SU-DHL-6 (cell line): ENCODE measurements around the gene ABCA6.

Source experiments
- H2AFZ ChIP-seq: fragments of 200-600 bp; sonication (generic); 2 replicates; pipeline ENCODE4 v1.6.1; 2014; ENCODE audit warnings: low read depth, mild to moderate bottlenecking, moderate library complexity, mixed read lengths, antibody characterized with exemption, low read length; ENCODE audit not compliant: severe bottlenecking
- H3F3A ChIP-seq: fragments of 200-600 bp; shearing (Covaris generic); 2 replicates; pipeline ENCODE4 v1.6.0; 2016; ENCODE audit warnings: antibody characterized with exemption, mild to moderate bottlenecking; ENCODE audit not compliant: insufficient read depth
- H3K27ac ChIP-seq: fragments of 200-600 bp; sonication (generic); 2 replicates; pipeline ENCODE4 v1.5.1; 2016; ENCODE audit warnings: low read depth, mild to moderate bottlenecking, low read length, moderate library complexity, mixed read lengths
- H3K27me3 ChIP-seq: fragments of 200-600 bp; sonication (generic), shearing (Covaris generic); 2 replicates; pipeline ENCODE4 v1.6.0; 2014; ENCODE audit warnings: mild to moderate bottlenecking, low read length
- H3K36me3 ChIP-seq: fragments of 200-600 bp; sonication (generic); 2 replicates; pipeline ENCODE4 v1.6.1; 2014; ENCODE audit warnings: mild to moderate bottlenecking, low read length, mixed read lengths
- H3K4me2 ChIP-seq: fragments of 300-600, 200-600 bp; shearing (Covaris generic), sonication (generic); 2 replicates; pipeline ENCODE4 v1.6.0; 2014; ENCODE audit warnings: low read length, low read depth, mild to moderate bottlenecking; ENCODE audit not compliant: poor library complexity, severe bottlenecking
- H3K4me3 ChIP-seq: fragments of 200-600 bp; sonication (generic); 2 replicates; pipeline ENCODE4 v1.5.1; 2014; ENCODE audit warnings: antibody characterized with exemption, low read length, mild to moderate bottlenecking, mixed read lengths; ENCODE audit not compliant: insufficient read depth, poor library complexity, severe bottlenecking
- H3K79me2 ChIP-seq: fragments of 200-600 bp; sonication (generic); 2 replicates; pipeline ENCODE4 v1.6.1; 2014; ENCODE audit warnings: mild to moderate bottlenecking, low read length, moderate library complexity; ENCODE audit not compliant: insufficient read depth
- H3K9ac ChIP-seq: fragments of 200-600 bp; sonication (generic); 2 replicates; pipeline ENCODE4 v1.7.0; 2014; ENCODE audit warnings: mild to moderate bottlenecking, low read length
- H3K9me2 ChIP-seq: fragments of 200-600 bp; sonication (generic); replicated peaks from 2 replicates; pipeline ENCODE4 v1.6.1; 2014; ENCODE audit warnings: low read length; ENCODE audit not compliant: insufficient read depth
- H3K9me3 ChIP-seq: fragments of 200-600 bp; sonication (generic); 2 replicates; pipeline ENCODE4 v1.6.1; 2014; ENCODE audit warnings: low read length, mixed read lengths; ENCODE audit not compliant: insufficient read depth
- H4K20me1 ChIP-seq: fragments of 200-600 bp; sonication (generic); 2 replicates; pipeline ENCODE4 v1.6.1; 2014; ENCODE audit warnings: low read depth, mild to moderate bottlenecking, antibody characterized with exemption, low read length, moderate library complexity, mixed read lengths
- CTCF ChIP-seq: fragments of 200-600 bp; sonication (generic); IDR thresholded peaks from one replicate; pipeline ENCODE4 v1.5.1; 2017; ENCODE audit warnings: antibody characterized with exemption, mild to moderate bottlenecking, low read length, moderate library complexity; ENCODE audit not compliant: insufficient read depth, poor library complexity, severe bottlenecking
- EZH2phosphoT487 ChIP-seq: fragments of 200-600 bp; sonication (generic), shearing (Covaris generic); conservative IDR thresholded peaks from 2 replicates; pipeline ENCODE4 v1.6.1; 2018; ENCODE audit warnings: mild to moderate bottlenecking, antibody characterized with exemption, low read length, moderate library complexity, mixed read lengths

ABCA6 gene

GRCh38 chr17:69111794-69112193 is 29.9 kb downstream of the ABCA6 start:
- Histone ChIP-seq H4K20me1 (no peaks in the 10 kb centered on the region), H3K27me3 (no peaks in the 10 kb centered on the region), H2AFZ (no peak overlapping the region), H3K36me3 (no peaks in the 10 kb centered on the region), H3F3A (no peaks in the 10 kb centered on the region), H3K4me3 (no peak overlapping the region), H3K27ac (no peak overlapping the region), H3K9me3 (no peaks in the 10 kb centered on the region), H3K79me2 (no peaks in the 10 kb centered on the region), H3K9ac (no peak overlapping the region), H3K4me2 (no peak overlapping the region), H3K9me2 (no peaks in the 10 kb centered on the region)
- TF ChIP-seq CTCF, result no peak
- TF ChIP-seq EZH2phosphoT487, result no peak

GRCh38 chr17:69105907-69106730 is 35.6 kb downstream of the ABCA6 start:
- TF ChIP-seq CTCF (no peak), EZH2phosphoT487 (no peak)
- no peaks in the 10 kb centered on the region for H3K36me3 ChIP-seq
- no peaks in the 10 kb centered on the region for H3F3A ChIP-seq
- H3K4me2 ChIP-seq, result no peak overlapping the region
- no peaks in the 10 kb centered on the region for H3K79me2 ChIP-seq
- H3K9me2 ChIP-seq, result no peaks in the 10 kb centered on the region
- H2AFZ ChIP-seq, result no peak overlapping the region
- no peaks in the 10 kb centered on the region for H3K27me3 ChIP-seq
- H3K4me3 ChIP-seq, result no peak overlapping the region
- H3K27ac ChIP-seq, result no peak overlapping the region
- no peaks in the 10 kb centered on the region for H3K9me3 ChIP-seq
- H3K9ac ChIP-seq, result no peak overlapping the region
- H4K20me1 ChIP-seq, result no peaks in the 10 kb centered on the region

GRCh38 chr17:69103557-69104233 is 38.0 kb downstream of the ABCA6 start:
- no peaks in the 10 kb centered on the region for H3K9me3 ChIP-seq
- no peaks in the 10 kb centered on the region for H3K79me2 ChIP-seq
- no peak overlapping the region for H3K4me3 ChIP-seq
- TF ChIP-seq CTCF, result no peak
- H3K4me2 ChIP-seq, result no peak overlapping the region
- no peaks in the 10 kb centered on the region for H3K27me3 ChIP-seq
- no peaks in the 10 kb centered on the region for H4K20me1 ChIP-seq
- no peak overlapping the region for H3K9ac ChIP-seq
- no peaks in the 10 kb centered on the region for H3K36me3 ChIP-seq
- H2AFZ ChIP-seq, result no peak overlapping the region
- H3K27ac ChIP-seq, result no peak overlapping the region
- no peaks in the 10 kb centered on the region for H3K9me2 ChIP-seq
- H3F3A ChIP-seq, result no peaks in the 10 kb centered on the region
